H1 (cell line): ENCODE results near the gene CTSW. TPM values are rescaled to one million over a fixed set of nuclear protein-coding genes. Genes with fewer than 3 reads are reported as not detected.
A peak's percentile ranks its signal among the peaks of the same experiment; 100 is the strongest.

Experiments used
- BRCA1 ChIP-seq: IDR thresholded peaks from 2 replicates; pipeline ENCODE4 v1.6.1; 2012; ENCODE audit warnings: low read depth, low read length, improper control_type of control experiment
- KDM1A ChIP-seq: fragments of 200-600, 300-600 bp; sonication (generic); IDR thresholded peaks from 2 replicates; pipeline ENCODE4 v1.7.1; 2016; ENCODE audit warnings: mild to moderate bottlenecking, low read length, borderline replicate concordance
- POU5F1 ChIP-seq: IDR thresholded peaks from 2 replicates; pipeline ENCODE4 v1.6.1; 2011; ENCODE audit warnings: low read depth, mild to moderate bottlenecking, low read length, moderate library complexity
- RBBP5 ChIP-seq: IDR thresholded peaks from 2 replicates; pipeline ENCODE4 v1.7.1; 2012; ENCODE audit warnings: low read depth, mild to moderate bottlenecking, inconsistent platforms, low read length, moderate library complexity, borderline replicate concordance
- SIN3A ChIP-seq, 2 experiments: IDR thresholded peaks in 1 of 2; conservative IDR thresholded peaks in 1 of 2; 2 replicates each; pipeline ENCODE4 v1.6.1; 2011 to 2012; ENCODE audit warnings: low read length in 2 of 2, improper control_type of control experiment in 1 of 2, low read depth in 1 of 2, mild to moderate bottlenecking in 1 of 2
- SP1 ChIP-seq: IDR thresholded peaks from 2 replicates; pipeline ENCODE4 v1.6.1; 2011; ENCODE audit warnings: low read depth, low read length
- polyA plus RNA-seq, 7 experiments: library from polyadenylated mRNA; depleted of rRNA in 3 of 7; stranded (reverse) in 5 of 7; unstranded in 2 of 7; fragments of >200 nt in 5 of 7; fragments of 200-250 nt in 2 of 7; gene quantifications; 1 replicate in 5 of 7; 2 replicates in 1 of 7; 4 replicates in 1 of 7; pipeline versions ENCODE4 v1.2.1 to v1.2.3, GENCODE V29; 2011 to 2013; ENCODE audit warnings: missing spikeins in 2 of 7, mixed read lengths in 2 of 7
- total RNA-seq: library from RNA; stranded (reverse); fragmentation: NEBNext Ultra II Directional; extraction: Animal tissue kit (Norgen Biotek cat#: 25700); gene quantifications from 2 replicates; pipeline ENCODE4 v1.2.1, GENCODE V29; 2021
- TF ChIP-seq, protein P1 (sequence below): IDR thresholded peaks from 2 replicates; pipeline ENCODE4 v1.6.1; 2011; ENCODE audit warnings: low read length, improper control_type of control experiment

CTSW gene
- total and polyA plus RNA-seq, 2 of the 8 experiments (the other 6 are each of a cell fraction or from before 2014, with no cell fraction given), result not detected

DNA sequence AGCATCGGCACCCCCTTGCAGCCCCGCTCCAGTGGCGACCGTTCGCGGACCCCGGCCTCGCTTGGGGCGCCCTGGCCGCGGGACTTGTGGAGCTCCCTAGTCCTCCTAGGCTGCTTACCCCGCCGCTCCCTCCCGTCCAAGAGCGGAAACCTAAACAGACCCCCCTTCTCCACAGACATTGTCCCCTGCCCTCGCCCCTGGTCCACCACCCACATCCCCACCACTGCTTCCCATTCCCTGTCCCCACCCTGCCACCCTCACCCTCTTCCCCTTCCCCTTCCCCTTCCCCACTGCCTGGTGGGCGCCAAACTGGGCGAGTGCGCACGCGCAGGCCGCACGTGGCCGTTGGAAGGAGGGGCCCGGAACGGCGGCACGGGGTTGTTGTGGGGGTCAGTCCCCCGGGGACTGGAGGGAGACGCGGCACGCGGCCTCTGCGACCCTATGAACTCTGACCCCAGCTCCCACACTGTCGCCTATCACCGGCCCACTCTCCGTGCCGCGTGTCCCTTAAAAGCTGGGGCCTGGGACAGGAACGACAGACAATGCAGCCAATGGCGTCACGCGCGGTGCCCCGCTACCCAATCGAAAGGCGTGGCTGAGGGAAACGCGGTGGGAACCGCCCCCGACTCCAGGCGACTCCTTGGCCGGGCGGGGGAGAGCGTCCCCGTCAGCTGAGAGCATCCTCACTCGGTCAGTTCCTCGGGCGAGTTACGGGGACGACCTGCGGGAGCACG, 46.2 kb upstream of the CTSW start, which contains the start of gene SNX32 (continued):
- TF ChIP-seq, protein P1, sequence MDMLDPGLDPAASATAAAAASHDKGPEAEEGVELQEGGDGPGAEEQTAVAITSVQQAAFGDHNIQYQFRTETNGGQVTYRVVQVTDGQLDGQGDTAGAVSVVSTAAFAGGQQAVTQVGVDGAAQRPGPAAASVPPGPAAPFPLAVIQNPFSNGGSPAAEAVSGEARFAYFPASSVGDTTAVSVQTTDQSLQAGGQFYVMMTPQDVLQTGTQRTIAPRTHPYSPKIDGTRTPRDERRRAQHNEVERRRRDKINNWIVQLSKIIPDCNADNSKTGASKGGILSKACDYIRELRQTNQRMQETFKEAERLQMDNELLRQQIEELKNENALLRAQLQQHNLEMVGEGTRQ, result peak; percentile 60; the same call in 1 of the 2 replicates
- TF ChIP-seq SIN3A (conservative IDR thresholded peaks at IDR 0.05 in 1 of 2, IDR thresholded peaks at IDR 0.05 in 1 of 2; ENCODE audit: low read depth in 1 of 2, low read length in 2 of 2) (peak in 1 of 2 experiments; percentile 21; a peak in 2 of 4 replicates), POU5F1 (no peak), BRCA1 (no peak), SP1 (peak; percentile 99), KDM1A (no peak), RBBP5 (no peak)
